ENCODE measurements around the gene NPW.
A peak's percentile ranks its signal among the peaks of the same experiment; 100 is the strongest.
"Not testable (repeated sequence)": the region's sequence is repeated elsewhere in the genome, so short reads cannot be mapped to it uniquely, and the experiment has no call there.

The NPW gene

GRCh38 chr16:2023092-2024031 lies 3.8 kb downstream of the NPW start:
- peak; percentile 61 for DNase-seq

- no peak for DNase-seq
These were observed 4.4 kb downstream of the NPW start for GRCh38 chr16:2024032-2024420.

GRCh38 chr16:2025251-2025650 lies 5.7 kb downstream of the NPW start:
- DNase-seq = no peak

- no peak for DNase-seq
These were observed 6.4 kb downstream of the NPW start for GRCh38 chr16:2025878-2026460.

GRCh38 chr16:2026461-2027023 lies 7.0 kb downstream of the NPW start, which contains the start of gene NHERF2:
NHERF2 (plus strand) TSS chr16:2026902; CDS start chr16:2027006, 104 bp downstream.
- no peak for DNase-seq

GRCh38 chr16:2027024-2028010 lies 7.7 kb downstream of the NPW start:
- DNase-seq = no peak

- DNase-seq = no peak
These were observed 8.6 kb downstream of the NPW start for GRCh38 chr16:2028146-2028545.

GRCh38 chr16:2028620-2029220 lies 9.1 kb downstream of the NPW start:
- no peak for DNase-seq

- no peak for DNase-seq
These were observed 9.8 kb downstream of the NPW start for GRCh38 chr16:2029350-2029749.

- DNase-seq = no peak
These were observed 10.5 kb downstream of the NPW start for GRCh38 chr16:2030036-2030435.

GRCh38 chr16:2031081-2031577 lies 11.5 kb downstream of the NPW start:
- DNase-seq = no peak

GRCh38 chr16:2032285-2033056 lies 12.9 kb downstream of the NPW start:
- DNase-seq = no peak

- DNase-seq = no peak
These were observed 13.7 kb downstream of the NPW start for GRCh38 chr16:2033057-2033908.

GRCh38 chr16:2033909-2034695 lies 14.5 kb downstream of the NPW start:
- not testable (repeated sequence) for DNase-seq

GRCh38 chr16:2034696-2035430 lies 15.3 kb downstream of the NPW start:
- no peak for DNase-seq

GRCh38 chr16:2035431-2036199 lies 16.0 kb downstream of the NPW start:
- no peak for DNase-seq

GRCh38 chr16:2036200-2036966 lies 16.8 kb downstream of the NPW start:
- DNase-seq = no peak

Data from DMS 273 treated with DMSO at 0.1 percent for 48 hours (cell line).